RKO (cell line): ENCODE measurements around the gene TRAM2.

Source experiments
- DNase-seq: peaks from one replicate; pipeline ENCODE4 v3.0.0-alpha.2; 2016; ENCODE audit warnings: low spot score

The TRAM2 gene

DNA sequence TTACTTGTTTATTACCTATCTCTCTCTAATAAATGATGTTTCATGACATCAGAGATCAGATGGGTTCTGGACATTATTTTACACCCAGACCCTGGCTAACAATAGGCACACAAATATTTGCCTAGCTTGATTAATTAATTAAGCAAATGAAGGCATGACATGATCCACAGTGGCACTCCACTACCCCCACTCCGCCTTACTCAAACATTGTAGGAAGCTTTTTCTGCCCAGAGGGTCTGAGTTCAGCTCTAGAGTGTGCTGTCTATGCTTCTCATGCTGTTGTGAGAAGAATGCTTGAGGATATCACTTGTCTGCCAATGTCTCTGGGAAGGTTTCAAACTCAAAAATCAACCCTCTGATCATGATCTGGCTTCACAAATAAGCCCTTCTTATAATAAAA is 45.0 kb downstream of the TRAM2 start:
- DNase-seq: no peak

DNA sequence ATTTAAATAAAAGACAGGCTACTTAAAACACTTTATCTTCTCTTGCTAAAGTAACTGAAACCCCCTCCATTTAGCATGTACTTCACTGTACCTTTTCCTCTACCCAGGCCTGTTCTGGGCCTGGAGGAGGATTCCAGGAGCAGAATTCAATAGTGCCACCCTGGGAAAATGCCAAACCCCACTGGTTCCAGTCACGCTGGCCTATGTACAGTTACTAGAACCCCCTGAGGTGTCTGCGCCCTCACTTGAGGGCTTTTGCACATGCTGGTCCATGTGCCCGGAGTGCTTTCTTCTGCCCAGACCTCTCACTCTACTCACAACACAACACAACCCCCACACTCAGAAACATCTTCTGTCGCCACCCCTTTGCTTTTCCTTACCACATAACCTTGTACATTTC is 45.5 kb downstream of the TRAM2 start:
- no peak for DNase-seq

DNA sequence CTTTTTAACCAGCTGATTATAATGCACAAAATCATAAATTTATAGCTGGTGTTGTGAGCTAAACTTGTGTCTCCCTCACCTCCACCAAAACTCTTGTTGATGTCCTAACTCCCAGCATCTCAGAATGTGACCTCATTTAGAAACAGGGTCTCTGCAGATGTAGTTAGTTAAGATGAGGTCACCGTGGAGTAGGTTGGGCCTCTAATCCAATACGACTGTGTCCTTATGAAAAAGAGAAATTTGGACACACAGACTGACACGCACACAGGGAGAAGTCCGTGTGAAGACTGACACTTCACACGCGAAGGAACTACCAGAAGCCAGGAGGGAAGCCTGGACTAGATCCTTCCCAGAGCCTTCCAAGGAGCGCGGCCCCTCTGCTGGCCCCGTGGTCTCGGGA is 46.5 kb downstream of the TRAM2 start:
- DNase-seq: no peak

DNA sequence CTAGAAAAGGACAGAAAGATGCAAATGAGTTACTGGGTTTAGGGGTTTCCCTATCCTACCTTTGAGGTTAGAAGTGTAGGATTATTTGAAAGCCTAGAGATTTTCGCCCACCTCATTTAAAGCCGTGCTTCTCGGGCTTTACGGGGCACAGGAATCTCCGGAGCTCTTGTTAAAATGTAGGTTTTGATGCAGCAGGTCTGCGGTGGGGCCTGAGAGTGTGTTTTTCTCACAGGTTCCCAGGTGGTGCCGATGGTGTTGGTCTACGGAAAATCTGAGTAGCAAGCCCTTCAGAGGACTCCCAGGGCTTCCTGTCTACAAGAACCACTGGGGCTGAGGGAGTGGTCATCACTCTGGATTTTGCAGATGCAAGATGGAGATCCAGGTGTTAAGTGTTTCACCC is 47.5 kb downstream of the TRAM2 start:
- no peak for DNase-seq

DNA sequence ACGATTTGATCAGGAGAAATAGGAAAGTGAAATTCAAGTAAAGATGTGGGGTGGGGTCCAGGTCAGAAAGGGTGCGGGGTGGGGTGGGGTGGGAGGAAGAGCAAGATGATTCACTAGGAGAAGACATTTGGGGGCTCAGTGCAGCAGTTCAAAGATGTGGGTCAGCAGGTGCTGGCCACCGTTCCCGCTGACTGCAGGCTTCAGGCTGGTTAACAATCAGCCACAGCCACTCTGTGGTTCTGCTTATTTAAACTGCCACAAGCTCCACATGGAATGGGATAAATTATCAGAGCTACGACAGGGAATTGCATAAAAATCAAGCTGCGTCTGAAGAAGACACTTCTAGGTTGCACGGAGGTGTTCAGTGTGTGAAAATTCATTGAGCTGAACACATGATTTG is 49.4 kb downstream of the TRAM2 start:
- no peak for DNase-seq

DNA sequence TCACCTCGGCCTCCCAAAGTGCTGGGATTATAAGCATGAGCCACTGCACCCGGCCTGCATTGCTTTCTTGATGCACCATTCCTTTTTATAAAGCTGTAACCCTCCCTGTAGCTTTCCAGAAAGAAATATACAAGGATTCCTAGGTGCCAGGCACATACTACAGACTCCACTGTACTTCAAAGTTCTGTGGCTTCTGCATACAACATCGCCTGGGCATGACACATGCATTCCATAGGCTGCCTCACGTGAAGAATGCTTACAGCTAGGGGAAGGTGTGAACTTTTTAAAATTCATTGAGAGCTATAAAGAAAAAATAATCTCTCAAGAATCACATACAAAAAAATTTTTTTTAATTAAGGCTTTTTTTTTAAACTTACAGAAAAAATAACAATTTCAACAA is 50.2 kb downstream of the TRAM2 start:
- DNase-seq: no peak

DNA sequence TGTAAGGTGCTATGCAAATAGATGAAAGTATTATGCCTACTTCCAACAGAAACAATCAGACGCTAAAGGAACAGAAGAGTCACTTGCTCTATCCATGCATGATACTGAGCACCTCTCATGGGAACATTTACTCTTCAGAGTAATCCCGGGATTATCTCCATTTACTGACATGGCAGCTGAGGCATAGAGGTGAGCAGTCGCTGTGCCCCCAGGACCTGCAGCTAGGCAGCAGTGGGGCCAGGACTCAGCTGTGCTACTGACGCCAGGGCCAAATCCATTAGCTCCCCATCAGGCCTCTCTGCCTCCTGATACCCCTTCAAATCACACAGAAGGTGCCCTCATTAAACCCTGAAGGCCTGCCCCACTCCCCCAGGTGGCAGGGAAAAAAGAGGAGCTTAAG is 51.9 kb downstream of the TRAM2 start:
- DNase-seq: no peak

DNA sequence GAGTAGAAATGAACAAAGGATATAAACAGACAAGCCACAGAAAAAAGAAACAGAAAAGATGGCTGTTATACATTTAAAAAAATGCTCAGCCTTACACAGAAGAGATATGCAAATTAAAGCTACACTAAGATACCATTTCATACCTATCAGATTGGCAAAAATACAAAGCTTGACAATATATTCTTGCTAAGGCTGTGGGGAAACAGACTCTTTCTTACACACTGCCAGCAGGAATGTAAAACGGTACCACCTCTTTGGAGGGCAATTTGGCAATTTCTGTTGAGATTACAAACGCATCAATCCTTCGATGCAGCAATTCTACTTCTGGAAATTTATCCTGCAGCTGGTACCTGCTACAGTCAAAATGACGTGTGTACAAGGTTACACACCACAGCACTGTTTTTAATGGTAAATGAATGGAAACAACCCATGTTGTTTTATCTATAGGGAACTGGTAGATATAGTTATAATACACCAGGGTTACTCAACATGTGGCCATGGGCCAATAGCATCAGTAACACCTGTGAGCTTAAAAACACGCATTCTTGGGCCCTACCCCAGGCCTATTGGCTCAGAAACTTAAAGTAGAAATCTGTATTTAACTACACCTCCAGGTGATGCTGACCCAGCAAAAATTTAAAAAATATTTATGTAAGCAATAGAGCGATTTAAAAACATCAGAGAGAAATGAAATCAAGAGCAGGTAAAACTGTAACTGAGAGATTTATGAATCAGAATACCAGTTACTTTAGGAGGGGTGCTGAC is 53.3 kb downstream of the TRAM2 start:
- DNase-seq: no peak

DNA sequence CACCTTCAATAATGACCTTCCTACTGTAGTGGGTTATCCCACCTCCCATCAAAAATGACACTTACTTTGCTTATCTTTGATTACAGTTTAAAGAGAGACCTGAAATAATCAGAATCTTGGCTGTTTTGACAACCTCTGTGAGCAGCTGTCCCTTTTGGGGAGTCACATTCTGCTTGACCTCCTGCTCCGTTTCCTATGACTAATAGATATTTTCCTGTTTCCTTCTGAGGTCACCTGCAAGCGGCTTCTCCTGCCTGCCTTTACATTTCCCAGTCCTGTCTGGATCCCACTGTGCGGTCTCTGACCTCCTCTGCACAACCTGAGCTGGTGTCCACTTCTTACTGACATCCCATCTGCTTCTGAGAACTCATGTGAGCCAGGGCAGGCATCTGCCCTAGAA is 54.2 kb downstream of the TRAM2 start:
- no peak for DNase-seq

DNA sequence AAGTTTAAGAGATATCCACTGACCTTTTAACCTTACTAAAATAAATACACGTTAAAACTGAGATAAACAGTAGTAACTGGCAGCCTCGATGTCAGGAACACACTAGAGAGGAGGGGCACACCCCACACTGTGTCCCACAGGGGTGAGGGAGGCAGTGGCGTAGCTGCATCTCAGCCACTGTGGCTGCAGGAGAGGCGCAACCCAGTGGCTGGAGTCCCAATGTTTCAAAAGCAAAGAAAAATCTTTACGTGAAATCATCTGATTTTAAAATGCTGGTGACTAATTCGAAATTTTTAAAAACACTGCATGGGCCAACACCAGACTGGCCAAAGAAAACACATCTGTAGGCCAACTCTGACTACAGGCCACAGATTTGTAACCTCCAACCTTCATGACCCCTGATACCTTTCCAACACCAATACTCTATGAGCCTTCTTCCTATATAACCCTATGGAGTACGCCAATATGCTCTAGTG is 54.7 kb downstream of the TRAM2 start:
- DNase-seq: no peak

DNA sequence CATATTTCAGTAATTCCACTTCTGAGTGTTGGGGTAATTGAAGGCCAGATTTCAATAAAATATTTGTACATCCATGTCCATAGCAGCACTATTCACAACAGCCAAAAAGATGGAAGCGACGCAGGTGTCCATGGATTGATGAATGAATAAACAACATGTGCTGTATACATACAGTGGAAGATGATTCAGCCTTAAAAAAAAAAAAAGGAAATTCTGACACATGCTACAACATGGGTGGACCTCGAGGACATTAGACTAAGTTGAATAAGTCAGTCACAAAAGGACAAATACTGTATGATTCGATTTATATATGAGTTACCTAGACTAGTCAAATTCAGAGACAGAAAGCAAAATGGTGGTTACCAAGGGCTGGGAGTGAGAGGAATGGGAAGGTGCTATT is 57.2 kb downstream of the TRAM2 start:
- DNase-seq: no peak

DNA sequence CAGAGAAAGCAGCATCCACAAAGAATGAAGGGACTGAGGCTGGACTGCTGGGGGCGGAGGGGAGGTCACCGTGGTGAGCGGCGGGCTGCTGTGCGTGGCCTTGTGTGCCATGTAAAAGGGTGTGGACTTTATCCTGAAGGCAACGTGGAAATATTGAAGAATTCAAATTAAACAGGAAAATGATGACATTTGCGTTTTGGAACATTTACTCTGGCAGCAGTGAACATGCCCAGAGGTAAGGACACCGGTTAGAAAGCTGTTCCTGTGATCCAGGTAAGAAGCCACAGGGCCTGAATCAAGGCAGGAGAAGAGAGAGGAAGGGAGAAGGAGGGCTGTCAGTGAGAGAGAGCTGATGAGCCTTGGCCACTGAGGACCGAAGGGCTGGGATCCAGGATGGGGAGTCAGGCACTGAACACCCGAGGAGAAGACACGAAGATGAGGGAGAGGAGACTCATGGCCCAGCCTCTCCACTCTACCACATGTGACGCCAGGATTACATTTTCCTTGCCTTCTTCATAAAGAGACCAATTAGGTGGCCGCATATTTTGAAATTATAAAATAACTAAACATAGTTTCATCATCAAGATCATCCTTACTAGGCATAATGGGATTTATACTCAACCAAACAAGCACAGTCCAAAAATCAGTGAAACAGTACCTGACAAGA is 58.4 kb downstream of the TRAM2 start:
- DNase-seq: no peak

DNA sequence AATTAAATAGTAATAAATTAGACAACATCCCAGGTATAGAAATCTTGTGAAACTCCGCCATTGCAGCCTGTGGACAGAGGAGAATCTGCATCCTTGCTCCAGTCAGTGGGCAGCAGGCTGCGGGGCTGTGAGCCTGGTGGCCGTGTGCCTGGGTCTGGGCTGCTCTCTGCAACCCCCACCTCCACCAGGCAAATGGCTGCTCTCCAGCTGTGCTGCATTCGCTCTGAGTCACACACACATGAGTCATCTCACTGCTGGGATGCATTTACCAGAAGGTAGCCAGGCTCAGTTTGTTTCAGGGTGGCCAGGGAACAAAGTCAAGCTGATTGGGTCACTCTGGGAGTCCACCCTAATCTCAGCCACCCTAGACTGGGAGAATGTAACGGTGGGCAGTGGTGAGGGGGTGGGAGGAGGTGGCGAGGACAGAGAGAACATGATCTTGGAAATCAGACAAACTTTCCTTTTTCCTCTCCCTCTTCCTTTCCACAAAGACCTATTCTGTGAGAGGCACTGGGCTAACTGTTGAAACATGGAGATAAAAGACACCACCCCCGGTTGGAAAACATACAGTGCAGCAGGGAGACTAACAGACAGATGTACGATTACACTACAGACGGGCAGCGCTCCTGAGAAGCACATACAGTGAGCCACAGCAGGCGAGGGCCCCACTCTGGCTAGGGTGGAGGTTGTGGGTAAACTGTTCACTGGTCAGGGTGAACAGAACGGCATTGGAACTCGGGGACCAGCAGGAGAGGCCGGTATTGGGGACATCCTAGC is 59.2 kb downstream of the TRAM2 start:
- peak; percentile 87 for DNase-seq

DNA sequence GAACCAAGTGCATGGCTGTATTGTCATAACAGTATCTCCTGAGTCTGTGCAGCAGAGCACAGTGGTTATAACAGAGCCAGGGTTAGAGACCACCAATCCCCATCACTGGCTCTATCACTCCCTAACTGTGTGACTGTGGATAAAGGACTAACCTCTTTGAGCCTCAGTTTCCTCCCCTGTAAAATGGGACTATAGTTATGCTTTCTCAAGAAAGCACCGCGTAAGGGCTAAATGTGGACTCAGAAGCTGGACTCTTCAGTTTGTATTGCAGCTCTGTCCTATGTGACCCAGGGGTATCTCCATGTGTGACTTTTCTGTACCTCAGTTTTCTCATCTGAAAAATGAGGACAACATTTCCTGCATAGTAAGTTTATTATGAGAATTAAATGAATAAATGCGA is 59.9 kb downstream of the TRAM2 start:
- DNase-seq: no peak

DNA sequence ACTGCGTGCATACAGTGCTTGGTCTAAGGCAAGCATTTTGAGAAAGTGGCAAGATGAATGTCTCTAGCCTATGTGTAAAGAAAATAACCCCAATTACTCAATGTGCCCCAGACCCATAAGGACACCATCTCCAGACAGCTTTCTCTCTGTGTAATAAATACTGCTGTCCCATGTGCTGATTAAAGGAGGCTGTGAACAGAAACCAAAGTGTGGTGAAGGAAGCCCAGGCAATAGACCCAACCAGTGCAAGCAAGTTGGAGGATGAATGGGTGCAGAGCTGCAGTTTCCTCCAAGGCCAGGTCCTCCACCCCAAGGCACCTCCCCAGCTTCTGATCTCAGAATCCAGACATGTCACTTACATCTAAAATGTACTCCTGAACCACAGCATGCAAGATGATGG is 60.6 kb downstream of the TRAM2 start:
- DNase-seq: no peak

DNA sequence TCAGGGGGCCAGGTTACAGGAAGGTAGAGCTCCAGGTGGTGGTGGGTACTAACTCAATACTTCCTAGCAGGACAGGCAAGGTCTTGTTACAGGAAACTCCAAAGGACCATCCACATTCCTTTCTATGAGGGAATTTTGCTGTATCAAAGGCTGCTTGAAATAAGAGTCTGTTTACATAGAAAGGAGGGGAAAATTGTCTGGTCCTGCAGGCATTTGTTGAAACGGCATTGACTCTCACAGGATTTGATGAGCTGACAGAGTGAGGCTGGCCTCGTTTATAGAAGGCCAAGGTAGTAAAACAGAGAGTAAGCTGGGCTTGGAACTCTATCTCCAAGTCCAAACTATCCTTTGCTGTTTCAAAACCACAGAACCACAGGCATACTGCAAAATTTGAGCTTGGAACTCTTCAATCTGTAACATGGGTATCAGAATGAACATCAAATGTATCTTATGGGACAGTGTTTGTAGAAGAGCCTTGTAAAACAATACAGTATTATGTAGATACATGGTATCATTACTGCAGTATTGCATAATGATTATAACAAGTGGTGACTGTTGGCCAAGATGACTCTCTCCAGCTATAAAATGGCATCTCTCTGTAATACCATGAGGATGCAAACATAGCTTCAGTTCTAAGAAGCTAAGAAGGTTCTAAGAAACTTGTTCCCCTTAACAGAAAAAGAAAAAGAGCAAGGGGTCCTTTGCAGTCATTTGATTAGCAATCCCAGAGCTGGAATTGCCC is 61.5 kb downstream of the TRAM2 start:
- DNase-seq: no peak

DNA sequence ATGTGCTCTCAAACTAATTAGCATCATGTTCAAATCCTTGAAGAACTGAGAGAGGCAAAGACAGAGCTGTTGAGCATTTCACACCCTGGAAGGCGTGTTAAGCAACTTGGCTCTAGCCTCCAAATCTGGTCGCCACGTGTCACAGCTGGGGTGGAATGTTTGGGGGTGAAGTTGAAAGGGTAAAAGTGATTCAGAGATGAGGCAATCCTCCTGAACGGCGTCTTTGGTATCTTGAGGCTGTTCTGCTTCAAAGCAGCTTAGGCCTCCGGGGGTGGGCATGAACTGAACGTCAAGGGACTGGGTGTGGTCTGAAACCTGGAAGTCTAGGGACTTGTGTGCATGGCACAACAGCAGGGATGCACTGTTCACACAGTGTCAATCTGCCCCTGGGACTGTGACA is 62.3 kb downstream of the TRAM2 start:
- DNase-seq: no peak

DNA sequence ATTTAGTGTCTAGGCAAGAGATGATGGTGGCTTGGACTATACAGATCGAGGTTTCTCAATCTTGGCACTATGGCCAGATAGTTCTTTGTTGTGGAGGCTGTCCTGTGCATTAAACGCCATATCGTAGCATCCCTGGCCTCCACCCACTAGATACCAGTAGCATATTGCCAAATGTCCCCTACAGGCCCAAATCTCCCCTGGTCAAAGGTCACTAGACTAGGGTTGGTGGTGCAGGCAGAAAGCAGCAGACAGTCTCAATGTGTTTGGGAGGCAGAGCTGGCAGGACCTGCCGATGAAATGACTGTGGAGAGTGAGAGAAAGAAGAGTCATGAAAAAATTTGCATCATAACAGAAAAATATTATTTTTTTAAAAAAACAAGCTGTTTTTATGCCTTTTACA is 63.0 kb downstream of the TRAM2 start:
- DNase-seq: no peak

DNA sequence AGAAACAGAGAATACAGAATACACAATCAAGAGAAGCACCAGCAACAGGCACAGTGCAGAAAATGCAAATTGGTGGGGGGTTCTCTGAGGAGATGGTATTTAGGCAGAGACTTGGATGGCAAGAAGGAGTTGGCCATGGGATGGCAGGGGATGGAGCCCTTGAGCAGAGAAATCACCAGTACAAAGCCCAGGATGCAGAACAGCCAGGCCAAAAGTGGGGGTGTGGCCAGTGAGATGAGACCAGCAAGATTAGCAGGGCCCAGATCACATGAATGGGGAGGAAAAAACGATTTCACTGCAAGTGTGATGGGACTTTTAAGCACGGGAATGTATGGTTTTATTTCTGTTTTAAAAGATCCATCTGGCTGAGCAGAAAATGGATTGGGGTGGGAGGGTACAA is 63.4 kb downstream of the TRAM2 start:
- DNase-seq: no peak

DNA sequence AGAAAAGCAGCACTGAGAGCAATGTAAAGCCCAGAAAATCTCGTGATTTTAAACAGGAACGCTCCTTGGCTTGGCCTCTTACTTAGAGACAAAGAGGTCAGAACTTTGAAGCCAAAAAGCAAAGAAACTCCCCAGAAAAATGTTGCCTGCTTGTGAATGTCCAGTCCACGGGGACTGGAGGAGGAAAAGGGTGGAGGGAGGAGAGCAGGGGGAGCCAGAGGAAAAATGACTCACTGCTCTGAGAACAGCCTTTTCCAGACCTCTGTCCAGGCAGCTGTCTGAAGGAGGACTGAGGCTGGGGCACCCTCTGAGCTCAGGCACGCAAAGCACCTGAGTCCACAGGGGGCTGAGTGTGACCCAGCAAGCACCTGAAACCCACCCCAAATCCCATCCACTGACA is 64.7 kb downstream of the TRAM2 start:
- no peak for DNase-seq

DNA sequence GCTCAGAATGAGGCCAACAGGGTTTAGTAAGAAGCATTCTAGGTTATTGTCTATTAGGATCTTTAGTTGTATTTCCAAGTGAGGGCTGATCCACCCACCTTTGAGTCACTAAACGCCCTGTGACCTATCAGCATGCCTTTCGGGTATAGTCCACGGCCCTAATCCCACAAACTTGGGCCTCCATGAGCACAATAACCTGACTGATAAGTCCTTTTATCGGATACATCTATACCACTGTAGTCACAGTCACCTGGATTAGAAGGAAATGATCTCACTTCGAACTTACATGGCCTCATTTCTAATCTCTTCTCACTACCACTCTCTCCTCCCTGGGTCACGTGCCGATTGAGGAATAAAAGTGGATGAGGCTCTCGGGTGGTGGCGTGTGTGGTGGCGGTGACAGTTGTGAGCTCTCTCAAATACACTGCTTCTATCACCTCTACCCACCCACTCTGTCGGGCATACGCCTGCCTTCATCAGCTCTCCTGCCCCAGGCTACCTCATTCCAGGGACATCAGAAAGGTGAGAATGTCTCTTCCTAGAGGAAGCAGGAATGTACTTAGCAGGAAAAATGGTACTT is 65.2 kb downstream of the TRAM2 start:
- DNase-seq: no peak

DNA sequence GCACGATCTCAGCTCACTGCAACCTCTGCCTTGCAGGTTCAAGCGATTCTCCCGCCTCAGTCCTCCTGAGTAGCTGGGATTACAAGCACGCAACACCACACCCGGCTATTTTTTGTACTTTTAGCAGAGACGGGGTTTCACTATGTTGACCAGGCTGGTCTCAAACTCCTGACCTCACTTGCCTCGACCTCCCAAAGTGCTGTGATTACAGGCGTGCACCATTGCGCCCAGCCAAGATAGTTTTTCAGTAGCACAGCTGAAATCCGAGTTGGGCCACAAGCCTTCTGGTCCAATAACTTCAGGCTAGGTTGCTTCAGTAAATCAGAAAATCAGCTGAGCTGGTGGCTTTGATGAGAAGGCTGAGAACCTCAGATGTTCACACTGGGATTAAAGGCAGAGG is 65.7 kb downstream of the TRAM2 start:
- no peak for DNase-seq
